ENCODE data around the gene ELL2. TPM values are rescaled to one million over a fixed set of nuclear protein-coding genes. Genes with fewer than 3 reads are reported as not detected.

Gene ELL2
- total and polyA plus RNA-seq, 2 of the 13 experiments (the other 11 are each of a cell fraction or from before 2014, with no cell fraction given) = 78.9 to 97.1 TPM

DNA sequence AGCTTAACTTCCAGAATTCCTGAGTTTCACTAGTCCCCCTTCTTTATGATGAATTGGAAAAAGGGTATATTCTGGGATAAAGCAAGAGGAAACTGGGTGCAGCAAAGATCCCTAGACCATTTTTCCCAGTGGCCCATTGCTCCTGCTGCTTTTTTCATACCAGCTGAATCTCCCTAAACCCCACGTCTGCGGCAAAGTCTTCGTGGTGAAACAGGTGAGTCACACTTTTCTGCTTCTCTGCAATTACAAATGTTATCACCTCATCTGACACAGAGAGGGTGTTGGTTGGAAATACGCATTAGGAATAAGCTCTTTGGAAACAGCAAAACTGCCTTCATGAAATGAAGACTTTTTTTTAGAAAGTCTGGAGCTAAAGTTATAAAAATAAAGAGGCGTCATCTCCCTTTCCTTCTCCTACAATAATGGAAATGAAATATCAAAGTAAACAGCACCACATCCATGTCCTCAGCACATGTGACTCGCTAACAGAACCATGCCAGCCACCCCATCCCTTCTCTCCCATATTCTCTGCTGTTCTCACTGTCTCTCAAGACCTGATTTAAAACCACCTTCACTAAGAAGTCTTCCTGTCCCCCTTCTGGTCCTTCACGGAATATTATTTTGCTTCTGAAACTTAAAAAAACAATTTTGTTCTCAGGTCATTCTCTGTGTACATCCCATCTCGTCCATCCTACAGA, 99.6 kb downstream of the ELL2 start:
- ChIA-PET POLR2A (interaction anchor here (0.8 to 2.3 kb wide), 17 partner anchors 9 to 437 kb away, joined by 3 to 54 read pairs (median 5); partner anchors contain the start of genes ELL2 and GLRX), CTCF (ENCODE audit: low intra/inter-chr PET ratio, low total read pairs) (no interaction called here)
- peaks cover 14% of the 10 kb centered on the region for H3K79me2 ChIP-seq (ENCODE audit: insufficient read depth, low read length)
- intact Hi-C loops (cut with micrococcal nuclease; ENCODE audit: unreplicated experiment) = loop anchor here (2.0 to 5.0 kb wide), 3 partner anchors 45 to 325 kb away; no protein-coding TSS in a partner anchor
- in situ Hi-C loops (cut with HindIII; ENCODE audit: extremely low pct_ligation_motif_present, low pct_unique_long_range_greater_than_20kb) = loop anchor here (5.0 kb wide), 1 partner anchor 255 kb away; no protein-coding TSS in a partner anchor
- H3K9ac ChIP-seq (ENCODE audit: insufficient read depth, low read depth, low read length) = peak overlapping the region; percentile 84
- FAIRE-seq (no peak), ATAC-seq (no peak), DNase-seq (ENCODE audit: low spot score) (no peak)
- no peak overlapping the region for H2AFZ ChIP-seq (ENCODE audit: low read length)
- peak overlapping the region; percentile 98 for H3K27ac ChIP-seq (ENCODE audit: extremely low read length, insufficient read depth, low read length)
- H3K4me3 ChIP-seq (replicated peaks in 1 of 3; ENCODE audit: insufficient read depth in 1 of 3, low read depth in 2 of 3, low read length in 3 of 3) = peak overlapping the region; percentile 11 to 45 (median 41); a peak in 3 of 6 replicates
- WGBS (ENCODE audit: low lambda C conversion rate) = 23% methylated on average over 8 of the region's 8 CpGs
- no TSS peak for BruUV-seq (replicated peaks)
- H4K20me1 ChIP-seq (ENCODE audit: insufficient read depth, low read length) = no peaks in the 10 kb centered on the region
- no peaks in the 10 kb centered on the region for H3K36me3 ChIP-seq (replicated peaks in 1 of 2; ENCODE audit: control insufficient read depth in 1 of 2, insufficient read depth in 2 of 2, low read length in 2 of 2)
- H3K27me3 ChIP-seq (ENCODE audit: control insufficient read depth in 1 of 2, insufficient read depth in 2 of 2, low read length in 2 of 2) = no peaks in the 10 kb centered on the region
- H3K4me1 ChIP-seq (ENCODE audit: insufficient read depth, low read length) = peaks cover 97% of the 10 kb centered on the region
- H3K9me3 ChIP-seq (ENCODE audit: low read length) = no peaks in the 10 kb centered on the region
- peak overlapping the region; percentile 90 for H3K4me2 ChIP-seq (ENCODE audit: low read depth, low read length)
- no peak for TF ChIP-seq TOE1 (CRISPR knock-in tag; IDR thresholded peaks at IDR 0.05)
- TF ChIP-seq, protein P1, sequence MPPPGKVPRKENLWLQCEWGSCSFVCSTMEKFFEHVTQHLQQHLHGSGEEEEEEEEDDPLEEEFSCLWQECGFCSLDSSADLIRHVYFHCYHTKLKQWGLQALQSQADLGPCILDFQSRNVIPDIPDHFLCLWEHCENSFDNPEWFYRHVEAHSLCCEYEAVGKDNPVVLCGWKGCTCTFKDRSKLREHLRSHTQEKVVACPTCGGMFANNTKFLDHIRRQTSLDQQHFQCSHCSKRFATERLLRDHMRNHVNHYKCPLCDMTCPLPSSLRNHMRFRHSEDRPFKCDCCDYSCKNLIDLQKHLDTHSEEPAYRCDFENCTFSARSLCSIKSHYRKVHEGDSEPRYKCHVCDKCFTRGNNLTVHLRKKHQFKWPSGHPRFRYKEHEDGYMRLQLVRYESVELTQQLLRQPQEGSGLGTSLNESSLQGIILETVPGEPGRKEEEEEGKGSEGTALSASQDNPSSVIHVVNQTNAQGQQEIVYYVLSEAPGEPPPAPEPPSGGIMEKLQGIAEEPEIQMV (CRISPR knock-in tag; IDR thresholded peaks at IDR 0.05; ENCODE audit: low read depth) = no peak
- no peak for TF ChIP-seq AKAP8 (CRISPR knock-in tag; IDR thresholded peaks at IDR 0.05)
- 0 out of 2 replicates have a peak, but pooled peaks have one; percentile 24 for TF ChIP-seq ZNF703 (CRISPR knock-in tag; IDR thresholded peaks at IDR 0.05; ENCODE audit: borderline replicate concordance)
- TF ChIP-seq ZNF557 (CRISPR knock-in tag; IDR thresholded peaks at IDR 0.05) = no peak
- no peak for TF ChIP-seq ZIK1 (CRISPR knock-in tag; IDR thresholded peaks at IDR 0.05; ENCODE audit: borderline replicate concordance, low read depth)
- TF ChIP-seq AGO2 (optimal IDR thresholded peaks at IDR 0.05; ENCODE audit: low read depth, low read length) = no peak
- TF ChIP-seq ZNF605 (CRISPR knock-in tag; IDR thresholded peaks at IDR 0.05) = no peak; the same call in 1 of the 2 replicates
- TF ChIP-seq HIVEP1 (CRISPR knock-in tag; IDR thresholded peaks at IDR 0.05) = no peak
- no peak for TF ChIP-seq ZNF607 (CRISPR knock-in tag; IDR thresholded peaks at IDR 0.05; ENCODE audit: borderline replicate concordance)
- TF ChIP-seq HBP1 (CRISPR knock-in tag; IDR thresholded peaks at IDR 0.05; ENCODE audit: low read depth) = 0 out of 2 replicates have a peak, but pooled peaks have one; percentile 23
- TF ChIP-seq, protein P2, sequence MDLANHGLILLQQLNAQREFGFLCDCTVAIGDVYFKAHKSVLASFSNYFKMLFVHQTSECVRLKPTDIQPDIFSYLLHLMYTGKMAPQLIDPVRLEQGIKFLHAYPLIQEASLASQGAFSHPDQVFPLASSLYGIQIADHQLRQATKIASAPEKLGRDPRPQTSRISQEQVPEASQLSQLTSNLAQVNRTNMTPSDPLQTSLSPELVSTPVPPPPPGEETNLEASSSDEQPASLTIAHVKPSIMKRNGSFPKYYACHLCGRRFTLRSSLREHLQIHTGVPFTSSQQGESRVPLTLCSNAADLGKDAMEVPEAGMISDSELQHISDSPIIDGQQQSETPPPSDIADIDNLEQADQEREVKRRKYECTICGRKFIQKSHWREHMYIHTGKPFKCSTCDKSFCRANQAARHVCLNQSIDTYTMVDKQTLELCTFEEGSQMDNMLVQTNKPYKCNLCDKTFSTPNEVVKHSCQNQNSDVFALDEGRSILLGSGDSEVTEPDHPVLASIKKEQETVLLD (CRISPR knock-in tag; IDR thresholded peaks at IDR 0.05; ENCODE audit: low read depth) = no peak
- TF ChIP-seq CREB3 (CRISPR knock-in tag; IDR thresholded peaks at IDR 0.05) = no peak
- TF ChIP-seq, protein P3, sequence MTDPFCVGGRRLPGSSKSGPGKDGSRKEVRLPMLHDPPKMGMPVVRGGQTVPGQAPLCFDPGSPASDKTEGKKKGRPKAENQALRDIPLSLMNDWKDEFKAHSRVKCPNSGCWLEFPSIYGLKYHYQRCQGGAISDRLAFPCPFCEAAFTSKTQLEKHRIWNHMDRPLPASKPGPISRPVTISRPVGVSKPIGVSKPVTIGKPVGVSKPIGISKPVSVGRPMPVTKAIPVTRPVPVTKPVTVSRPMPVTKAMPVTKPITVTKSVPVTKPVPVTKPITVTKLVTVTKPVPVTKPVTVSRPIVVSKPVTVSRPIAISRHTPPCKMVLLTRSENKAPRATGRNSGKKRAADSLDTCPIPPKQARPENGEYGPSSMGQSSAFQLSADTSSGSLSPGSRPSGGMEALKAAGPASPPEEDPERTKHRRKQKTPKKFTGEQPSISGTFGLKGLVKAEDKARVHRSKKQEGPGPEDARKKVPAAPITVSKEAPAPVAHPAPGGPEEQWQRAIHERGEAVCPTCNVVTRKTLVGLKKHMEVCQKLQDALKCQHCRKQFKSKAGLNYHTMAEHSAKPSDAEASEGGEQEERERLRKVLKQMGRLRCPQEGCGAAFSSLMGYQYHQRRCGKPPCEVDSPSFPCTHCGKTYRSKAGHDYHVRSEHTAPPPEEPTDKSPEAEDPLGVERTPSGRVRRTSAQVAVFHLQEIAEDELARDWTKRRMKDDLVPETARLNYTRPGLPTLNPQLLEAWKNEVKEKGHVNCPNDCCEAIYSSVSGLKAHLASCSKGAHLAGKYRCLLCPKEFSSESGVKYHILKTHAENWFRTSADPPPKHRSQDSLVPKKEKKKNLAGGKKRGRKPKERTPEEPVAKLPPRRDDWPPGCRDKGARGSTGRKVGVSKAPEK (CRISPR knock-in tag; IDR thresholded peaks at IDR 0.05; ENCODE audit: borderline replicate concordance) = no peak
- TF ChIP-seq FOSL2 (CRISPR knock-in tag; IDR thresholded peaks at IDR 0.05) = peak; percentile 59

Data from HepG2 (cell line).